H7 (cell line): ENCODE measurements around the gene HMGA1. TPM values are rescaled to one million over a fixed set of nuclear protein-coding genes. Genes with fewer than 3 reads are reported as not detected.

Source experiments
- total RNA-seq: library from RNA; depleted of rRNA; stranded (reverse); fragments of >200 nt; shearing (Covaris generic); gene quantifications from 2 replicates; pipeline ENCODE4 v1.2.3, GENCODE V29; 2014; rRNA removed

HMGA1 gene
- total RNA-seq, 1 experiment from 2014 or later = 1,892 TPM

Other genes with a start within 250 kb of the HMGA1 start
- gene GRM4, start 90.8 kb upstream of the HMGA1 start, total RNA-seq = 23.9 and 35.3 TPM in 2 replicates
- gene SMIM29, start 12.1 kb downstream of the HMGA1 start, total RNA-seq = 12.4 and 24.5 TPM in 2 replicates
- 28.0 and 32.3 TPM in 2 replicates for gene NUDT3, start 155.8 kb downstream of the HMGA1 start, total RNA-seq
- 2,577 and 3,167 TPM in 2 replicates for gene RPS10, start 189.2 kb downstream of the HMGA1 start, total RNA-seq
- gene PACSIN1, start 229.2 kb downstream of the HMGA1 start, total RNA-seq = 3.4 and 4.9 TPM in 2 replicates